ENCODE data around the gene XCL1.

Gene XCL1

GRCh38 chr1:168613691-168614231 is 37.4 kb downstream of the XCL1 start:
- H3K4me3 ChIP-seq (ENCODE audit: low read length): no peak overlapping the region
- no peaks in the 10 kb centered on the region for H3K27me3 ChIP-seq (ENCODE audit: control insufficient read depth, insufficient read depth, low read length)

GRCh38 chr1:168614235-168614634 is 37.8 kb downstream of the XCL1 start:
- Histone ChIP-seq H3K9ac (ENCODE audit: low read length) (no peak overlapping the region), H3K9me3 (ENCODE audit: control insufficient read depth, low read length) (no peaks in the 10 kb centered on the region), H3K27me3 (ENCODE audit: control insufficient read depth, insufficient read depth, low read length) (no peaks in the 10 kb centered on the region), H3K36me3 (ENCODE audit: control insufficient read depth, insufficient read depth, low read length) (no peaks in the 10 kb centered on the region), H3K4me3 (ENCODE audit: low read length) (no peak overlapping the region), H3K4me1 (ENCODE audit: control insufficient read depth, insufficient read depth, low read length) (peaks cover 6% of the 10 kb centered on the region)

More at GRCh38 chr1:168613691-168614231, 37.4 kb downstream of the XCL1 start:
- Histone ChIP-seq H3K9ac (ENCODE audit: low read length) (no peak overlapping the region), H3K9me3 (ENCODE audit: control insufficient read depth, low read length) (no peaks in the 10 kb centered on the region), H3K4me1 (ENCODE audit: control insufficient read depth, insufficient read depth, low read length) (peaks cover 6% of the 10 kb centered on the region), H3K36me3 (ENCODE audit: control insufficient read depth, insufficient read depth, low read length) (no peaks in the 10 kb centered on the region)

GRCh38 chr1:168615965-168616364 is 39.6 kb downstream of the XCL1 start:
- Histone ChIP-seq H3K9me3 (ENCODE audit: control insufficient read depth, low read length) (no peaks in the 10 kb centered on the region), H3K27me3 (ENCODE audit: control insufficient read depth, insufficient read depth, low read length) (no peaks in the 10 kb centered on the region), H3K36me3 (ENCODE audit: control insufficient read depth, insufficient read depth, low read length) (no peaks in the 10 kb centered on the region), H3K9ac (ENCODE audit: low read length) (no peak overlapping the region), H3K4me3 (ENCODE audit: low read length) (no peak overlapping the region), H3K4me1 (ENCODE audit: control insufficient read depth, insufficient read depth, low read length) (peaks cover 6% of the 10 kb centered on the region)

- Histone ChIP-seq H3K4me1 (ENCODE audit: control insufficient read depth, insufficient read depth, low read length) (peaks cover 6% of the 10 kb centered on the region), H3K4me3 (ENCODE audit: low read length) (no peak overlapping the region), H3K9me3 (ENCODE audit: control insufficient read depth, low read length) (no peaks in the 10 kb centered on the region), H3K27me3 (ENCODE audit: control insufficient read depth, insufficient read depth, low read length) (no peaks in the 10 kb centered on the region), H3K36me3 (ENCODE audit: control insufficient read depth, insufficient read depth, low read length) (no peaks in the 10 kb centered on the region), H3K9ac (ENCODE audit: low read length) (no peak overlapping the region)
Measured at GRCh38 chr1:168617974-168618750, 41.8 kb downstream of the XCL1 start.

- peaks cover 6% of the 10 kb centered on the region for H3K4me1 ChIP-seq (ENCODE audit: control insufficient read depth, insufficient read depth, low read length)
- H3K36me3 ChIP-seq (ENCODE audit: control insufficient read depth, insufficient read depth, low read length): no peaks in the 10 kb centered on the region
- no peak overlapping the region for H3K4me3 ChIP-seq (ENCODE audit: low read length)
Measured at GRCh38 chr1:168618886-168619285, 42.5 kb downstream of the XCL1 start.

GRCh38 chr1:168621356-168621755 is 45.0 kb downstream of the XCL1 start:
- Histone ChIP-seq H3K4me3 (ENCODE audit: low read length) (no peak overlapping the region), H3K9me3 (ENCODE audit: control insufficient read depth, low read length) (no peaks in the 10 kb centered on the region), H3K27me3 (ENCODE audit: control insufficient read depth, insufficient read depth, low read length) (no peaks in the 10 kb centered on the region), H3K36me3 (ENCODE audit: control insufficient read depth, insufficient read depth, low read length) (no peaks in the 10 kb centered on the region), H3K4me1 (ENCODE audit: control insufficient read depth, insufficient read depth, low read length) (no peaks in the 10 kb centered on the region), H3K9ac (ENCODE audit: low read length) (no peak overlapping the region)

More at GRCh38 chr1:168618886-168619285, 42.5 kb downstream of the XCL1 start:
- H3K9ac ChIP-seq (ENCODE audit: low read length): no peak overlapping the region
- no peaks in the 10 kb centered on the region for H3K9me3 ChIP-seq (ENCODE audit: control insufficient read depth, low read length)
- H3K27me3 ChIP-seq (ENCODE audit: control insufficient read depth, insufficient read depth, low read length): no peaks in the 10 kb centered on the region

GRCh38 chr1:168623003-168623828 is 46.8 kb downstream of the XCL1 start:
- Histone ChIP-seq H3K4me3 (ENCODE audit: low read length) (no peak overlapping the region), H3K27me3 (ENCODE audit: control insufficient read depth, insufficient read depth, low read length) (no peaks in the 10 kb centered on the region), H3K9me3 (ENCODE audit: control insufficient read depth, low read length) (no peaks in the 10 kb centered on the region), H3K36me3 (ENCODE audit: control insufficient read depth, insufficient read depth, low read length) (no peaks in the 10 kb centered on the region), H3K4me1 (ENCODE audit: control insufficient read depth, insufficient read depth, low read length) (no peaks in the 10 kb centered on the region), H3K9ac (ENCODE audit: low read length) (no peak overlapping the region)

- no peak overlapping the region for H3K4me3 ChIP-seq (ENCODE audit: low read length)
- no peak overlapping the region for H3K9ac ChIP-seq (ENCODE audit: low read length)
Measured at GRCh38 chr1:168623831-168624230, 47.4 kb downstream of the XCL1 start.

GRCh38 chr1:168626326-168626725 is 49.9 kb downstream of the XCL1 start:
- Histone ChIP-seq H3K9ac (ENCODE audit: low read length) (no peak overlapping the region), H3K4me3 (ENCODE audit: low read length) (no peak overlapping the region), H3K9me3 (ENCODE audit: control insufficient read depth, low read length) (no peaks in the 10 kb centered on the region), H3K36me3 (ENCODE audit: control insufficient read depth, insufficient read depth, low read length) (no peaks in the 10 kb centered on the region), H3K27me3 (ENCODE audit: control insufficient read depth, insufficient read depth, low read length) (no peaks in the 10 kb centered on the region), H3K4me1 (ENCODE audit: control insufficient read depth, insufficient read depth, low read length) (no peaks in the 10 kb centered on the region)

More at GRCh38 chr1:168623831-168624230, 47.4 kb downstream of the XCL1 start:
- Histone ChIP-seq H3K36me3 (ENCODE audit: control insufficient read depth, insufficient read depth, low read length) (no peaks in the 10 kb centered on the region), H3K27me3 (ENCODE audit: control insufficient read depth, insufficient read depth, low read length) (no peaks in the 10 kb centered on the region), H3K9me3 (ENCODE audit: control insufficient read depth, low read length) (no peaks in the 10 kb centered on the region), H3K4me1 (ENCODE audit: control insufficient read depth, insufficient read depth, low read length) (no peaks in the 10 kb centered on the region)

GRCh38 chr1:168627370-168627769 is 51.0 kb downstream of the XCL1 start:
- H3K36me3 ChIP-seq (ENCODE audit: control insufficient read depth, insufficient read depth, low read length): no peaks in the 10 kb centered on the region
- H3K4me3 ChIP-seq (ENCODE audit: low read length): no peak overlapping the region
- no peaks in the 10 kb centered on the region for H3K9me3 ChIP-seq (ENCODE audit: control insufficient read depth, low read length)
- no peaks in the 10 kb centered on the region for H3K4me1 ChIP-seq (ENCODE audit: control insufficient read depth, insufficient read depth, low read length)
- no peaks in the 10 kb centered on the region for H3K27me3 ChIP-seq (ENCODE audit: control insufficient read depth, insufficient read depth, low read length)
- no peak overlapping the region for H3K9ac ChIP-seq (ENCODE audit: low read length)

GRCh38 chr1:168628807-168629206 is 52.4 kb downstream of the XCL1 start:
- Histone ChIP-seq H3K9me3 (ENCODE audit: control insufficient read depth, low read length) (no peaks in the 10 kb centered on the region), H3K27me3 (ENCODE audit: control insufficient read depth, insufficient read depth, low read length) (no peaks in the 10 kb centered on the region), H3K4me1 (ENCODE audit: control insufficient read depth, insufficient read depth, low read length) (no peaks in the 10 kb centered on the region), H3K9ac (ENCODE audit: low read length) (no peak overlapping the region), H3K4me3 (ENCODE audit: low read length) (no peak overlapping the region), H3K36me3 (ENCODE audit: control insufficient read depth, insufficient read depth, low read length) (no peaks in the 10 kb centered on the region)

- H3K9ac ChIP-seq (ENCODE audit: low read length): no peak overlapping the region
- no peaks in the 10 kb centered on the region for H3K9me3 ChIP-seq (ENCODE audit: control insufficient read depth, low read length)
- H3K4me3 ChIP-seq (ENCODE audit: low read length): no peak overlapping the region
- no peaks in the 10 kb centered on the region for H3K36me3 ChIP-seq (ENCODE audit: control insufficient read depth, insufficient read depth, low read length)
- no peaks in the 10 kb centered on the region for H3K4me1 ChIP-seq (ENCODE audit: control insufficient read depth, insufficient read depth, low read length)
- H3K27me3 ChIP-seq (ENCODE audit: control insufficient read depth, insufficient read depth, low read length): no peaks in the 10 kb centered on the region
Measured at GRCh38 chr1:168629466-168629865, 53.1 kb downstream of the XCL1 start.

All from mucosa of stomach (tissue), 1 donor.